H1 (cell line): Measurements from ENCODE around the gene RABGGTA. TPM values are rescaled to one million over a fixed set of nuclear protein-coding genes. Genes with fewer than 3 reads are reported as not detected.

ENCODE experiments used
- CTCF ChIA-PET: fragments of 300-600 bp; sonication (Branson Sonifier 250); formaldehyde crosslinking; loops from one replicate; lab custom pipeline; 2021; ENCODE audit not compliant: partially characterized antibody; lab: Charles Lee
- POLR2A ChIA-PET: fragments of 300-600 bp; sonication (Branson Sonifier 250); formaldehyde crosslinking; loops from one replicate; lab custom pipeline; 2021; ENCODE audit warnings: inconsistent platforms; ENCODE audit not compliant: partially characterized antibody; lab: Charles Lee
- DNase-seq, 2 experiments: peaks; one replicate each; pipeline versions ENCODE4 v3.0.0 to v3.0.0-alpha.2; 2010 to 2022; ENCODE audit warnings: low spot score in 2 of 2, low read depth in 1 of 2, mixed read lengths in 1 of 2
- FAIRE-seq: peaks from 2 replicates; lab custom pipeline; 2011; peaks lifted over from hg19 to GRCh38; lab: Jason Lieb, UNC
- H2AFZ ChIP-seq: 2 replicates; pipeline ENCODE4 v1.8.1; 2012; ENCODE audit warnings: low read length, inconsistent platforms
- H2AK5ac ChIP-seq: 2 replicates; pipeline ENCODE4 v1.6.1; 2013; ENCODE audit warnings: low read depth, low read length
- H2BK120ac ChIP-seq: replicated peaks from 2 replicates; pipeline ENCODE3; 2013; ENCODE audit warnings: low read depth, low read length, inconsistent platforms
- H2BK12ac ChIP-seq: 2 replicates; pipeline ENCODE4 v1.6.1; 2013; ENCODE audit warnings: low read depth, low read length
- H2BK15ac ChIP-seq: 2 replicates; pipeline ENCODE4 v1.6.1; 2013; ENCODE audit warnings: low read length
- H2BK20ac ChIP-seq: 2 replicates; pipeline ENCODE4 v1.6.1; 2013; ENCODE audit warnings: low read length
- H2BK5ac ChIP-seq: 2 replicates; pipeline ENCODE4 v1.6.1; 2013; ENCODE audit warnings: low read depth, low read length
- H3K14ac ChIP-seq: 2 replicates; pipeline ENCODE4 v1.6.1; 2013; ENCODE audit warnings: inconsistent platforms; ENCODE audit not compliant: insufficient read length
- H3K18ac ChIP-seq: 2 replicates; pipeline ENCODE4 v1.6.1; 2013; ENCODE audit warnings: low read length; ENCODE audit errors: extremely low read depth
- H3K23ac ChIP-seq: 2 replicates; pipeline ENCODE4 v1.6.1; 2013; ENCODE audit warnings: inconsistent platforms; ENCODE audit not compliant: insufficient read length
- H3K23me2 ChIP-seq: 2 replicates; pipeline ENCODE4 v1.6.1; 2013; ENCODE audit warnings: low read depth, low read length
- H3K27ac ChIP-seq: 2 replicates; pipeline ENCODE4 v1.6.1; 2011; ENCODE audit warnings: low read depth, low read length, inconsistent platforms
- H3K27me3 ChIP-seq, 4 experiments: replicated peaks in 1 of 4; 1 replicate in 1 of 4; 2 replicates in 3 of 4; pipeline versions ENCODE4 v1.6.1 to v1.8.1; 2011 to 2013; ENCODE audit warnings: low read length in 3 of 4, mild to moderate bottlenecking in 3 of 4, inconsistent platforms in 2 of 4, mixed read lengths in 2 of 4, moderate library complexity in 1 of 4; ENCODE audit not compliant: control insufficient read depth in 3 of 4, insufficient read depth in 3 of 4; ENCODE audit errors: extremely low read depth in 1 of 4
- H3K36me3 ChIP-seq, 4 experiments: 2 replicates each; pipeline versions ENCODE4 v1.6.1 to v1.8.1; 2011 to 2013; ENCODE audit warnings: mild to moderate bottlenecking in 4 of 4, low read length in 3 of 4, moderate library complexity in 2 of 4, control low read depth in 1 of 4, inconsistent platforms in 1 of 4; ENCODE audit not compliant: insufficient read depth in 4 of 4, control insufficient read depth in 2 of 4
- H3K4ac ChIP-seq: replicated peaks from 2 replicates; pipeline ENCODE3; 2013; ENCODE audit warnings: low read length, low read depth, mixed read lengths, inconsistent platforms; ENCODE audit not compliant: insufficient read length
- H3K4me1 ChIP-seq, 4 experiments: replicated peaks in 1 of 4; 1 replicate in 1 of 4; 2 replicates in 3 of 4; pipeline versions ENCODE4 v1.6.1 to v1.8.1; 2011 to 2013; ENCODE audit warnings: low read length in 3 of 4, inconsistent platforms in 2 of 4, mixed read lengths in 1 of 4; ENCODE audit not compliant: insufficient read depth in 4 of 4, control insufficient read depth in 3 of 4
- H3K4me2 ChIP-seq, 2 experiments: 2 replicates each; pipeline versions ENCODE4 v1.6.1 to v1.8.1; 2011 to 2013; ENCODE audit warnings: low read depth in 2 of 2, low read length in 2 of 2, control low read depth in 1 of 2, inconsistent platforms in 1 of 2, mild to moderate bottlenecking in 1 of 2; ENCODE audit not compliant: insufficient read depth in 1 of 2
- H3K4me3 ChIP-seq, 4 experiments: fragments of 200-600, 300-600 bp in 1 of 4; sonication (generic), shearing (Covaris generic), sonication (Bioruptor Twin) in 1 of 4; 2 replicates each; pipeline versions ENCODE4 v1.5.1 to v1.8.1; 2011 to 2016; ENCODE audit warnings: low read length in 4 of 4, low read depth in 3 of 4, control low read depth in 2 of 4, inconsistent platforms in 2 of 4, mild to moderate bottlenecking in 2 of 4, mixed read lengths in 1 of 4, moderate library complexity in 1 of 4; ENCODE audit not compliant: insufficient read depth in 2 of 4; ENCODE audit errors: extremely low read depth in 1 of 4
- H3K56ac ChIP-seq: replicated peaks from 2 replicates; pipeline ENCODE3; 2013; ENCODE audit warnings: low read depth, mild to moderate bottlenecking, mixed read lengths, low read length, inconsistent platforms; ENCODE audit not compliant: insufficient read length
- H3K79me1 ChIP-seq: 2 replicates; pipeline ENCODE4 v1.6.1; 2013; ENCODE audit warnings: low read depth, low read length, control low read depth
- H3K79me2 ChIP-seq, 2 experiments: 2 replicates each; pipeline versions ENCODE4 v1.6.1 to v1.8.1; 2012 to 2013; ENCODE audit warnings: low read length in 2 of 2, mild to moderate bottlenecking in 2 of 2, inconsistent platforms in 1 of 2; ENCODE audit not compliant: insufficient read depth in 2 of 2, control insufficient read depth in 1 of 2
- H3K9ac ChIP-seq, 4 experiments: replicated peaks in 1 of 4; 1 replicate in 1 of 4; 2 replicates in 3 of 4; pipeline versions ENCODE4 v1.6.1 to v1.8.1; 2011 to 2013; ENCODE audit warnings: low read depth in 3 of 4, low read length in 3 of 4, control low read depth in 2 of 4, mild to moderate bottlenecking in 2 of 4, moderate library complexity in 2 of 4, inconsistent platforms in 1 of 4; ENCODE audit errors: extremely low read depth in 1 of 4
- H3K9me3 ChIP-seq, 2 experiments: 2 replicates each; pipeline versions ENCODE4 v1.6.1 to v1.8.1; 2012 to 2013; ENCODE audit warnings: mild to moderate bottlenecking in 2 of 2, moderate library complexity in 2 of 2, control low read depth in 1 of 2, inconsistent platforms in 1 of 2, low read depth in 1 of 2, low read length in 1 of 2, mixed read lengths in 1 of 2; ENCODE audit not compliant: insufficient read depth in 2 of 2
- H4K20me1 ChIP-seq, 2 experiments: replicated peaks in 1 of 2; 2 replicates each; pipeline versions ENCODE3 to v1.8.1; 2011 to 2013; ENCODE audit warnings: inconsistent platforms in 2 of 2, low read length in 2 of 2, mild to moderate bottlenecking in 1 of 2; ENCODE audit not compliant: insufficient read depth in 2 of 2, control insufficient read depth in 1 of 2
- H4K5ac ChIP-seq: 2 replicates; pipeline ENCODE4 v1.6.1; 2013; ENCODE audit warnings: low read length, low read depth, mixed read lengths, inconsistent platforms; ENCODE audit not compliant: insufficient read length
- H4K8ac ChIP-seq: 2 replicates; pipeline ENCODE4 v1.8.0; 2013; ENCODE audit warnings: mild to moderate bottlenecking, moderate library complexity, low read length, inconsistent platforms; ENCODE audit not compliant: insufficient read depth; ENCODE audit errors: extremely low read depth
- H4K91ac ChIP-seq: replicated peaks from 2 replicates; pipeline ENCODE3; 2013; ENCODE audit warnings: low read length, mixed read lengths, inconsistent platforms; ENCODE audit not compliant: insufficient read length
- CTBP2 ChIP-seq: IDR thresholded peaks from 2 replicates; pipeline ENCODE4 v1.7.0; 2011; ENCODE audit warnings: borderline replicate concordance, mild to moderate bottlenecking, moderate library complexity, mixed read lengths, low read length; ENCODE audit not compliant: insufficient read depth, insufficient read length
- EGR1 ChIP-seq: IDR thresholded peaks from 2 replicates; pipeline ENCODE4 v1.6.1; 2011; ENCODE audit warnings: low read depth, low read length, borderline replicate concordance
- EP300 ChIP-seq, 2 experiments: IDR thresholded peaks; 1 replicate in 1 of 2; 2 replicates in 1 of 2; pipeline ENCODE4 v1.6.1; 2011 to 2012; ENCODE audit warnings: low read depth in 2 of 2, low read length in 2 of 2, mild to moderate bottlenecking in 2 of 2, borderline replicate concordance in 1 of 2, inconsistent platforms in 1 of 2, moderate library complexity in 1 of 2
- HDAC2 ChIP-seq, 2 experiments: fragments of 300-600 bp in 1 of 2; sonication (generic) in 1 of 2; IDR thresholded peaks; 2 replicates each; pipeline ENCODE4 v1.6.1; 2011 to 2012; ENCODE audit warnings: low read depth in 2 of 2, low read length in 2 of 2, mild to moderate bottlenecking in 2 of 2, moderate library complexity in 2 of 2, borderline replicate concordance in 1 of 2, inconsistent platforms in 1 of 2
- HDAC6 ChIP-seq: IDR thresholded peaks from one replicate; pipeline ENCODE4 v1.7.1; 2012; ENCODE audit warnings: low read depth, mild to moderate bottlenecking, inconsistent platforms, low read length, moderate library complexity
- KDM1A ChIP-seq: fragments of 200-600, 300-600 bp; sonication (generic); IDR thresholded peaks from 2 replicates; pipeline ENCODE4 v1.7.1; 2016; ENCODE audit warnings: mild to moderate bottlenecking, low read length, borderline replicate concordance
- KDM5A ChIP-seq: fragments of 200-600 bp; IDR thresholded peaks from 2 replicates; pipeline ENCODE4 v1.7.1; 2012; ENCODE audit warnings: mild to moderate bottlenecking, low read length, inconsistent platforms, mixed read lengths
- POLR2A ChIP-seq, 2 experiments: IDR thresholded peaks; 1 replicate in 1 of 2; 2 replicates in 1 of 2; pipeline ENCODE4 v1.6.1; 2011; ENCODE audit warnings: low read depth in 2 of 2, low read length in 2 of 2, mild to moderate bottlenecking in 2 of 2; ENCODE audit errors: control extremely low read depth in 1 of 2
- RFX5 ChIP-seq: IDR thresholded peaks from 2 replicates; pipeline ENCODE4 v1.6.1; 2011; ENCODE audit warnings: low read depth, low read length, improper control_type of control experiment, borderline replicate concordance
- SIN3A ChIP-seq, 2 experiments: IDR thresholded peaks in 1 of 2; conservative IDR thresholded peaks in 1 of 2; 2 replicates each; pipeline ENCODE4 v1.6.1; 2011 to 2012; ENCODE audit warnings: low read length in 2 of 2, improper control_type of control experiment in 1 of 2, low read depth in 1 of 2, mild to moderate bottlenecking in 1 of 2
- SIX5 ChIP-seq: IDR thresholded peaks from 2 replicates; pipeline ENCODE4 v1.6.1; 2011; ENCODE audit warnings: mild to moderate bottlenecking, low read depth, low read length
- WGBS, 2 experiments: shearing (Covaris generic) in 1 of 2; methylation state at CpG; one replicate each; pipeline versions ENCODE4 v1.1.6 to v1.1.7; 2013 to 2015; ENCODE audit warnings: low lambda C conversion rate in 2 of 2, mixed read lengths in 2 of 2, inconsistent platforms in 1 of 2, low coverage in 1 of 2, missing lambda C conversion rate in 1 of 2; ENCODE audit not compliant: insufficient replicate concordance in 2 of 2, insufficient coverage in 1 of 2, insufficient read length in 1 of 2; ENCODE audit errors: extremely low coverage in 1 of 2, missing lambda C conversion rate in 1 of 2; 5-methylcytosine and 5-hydroxymethylcytosine counted together
- polyA plus RNA-seq, 7 experiments: library from polyadenylated mRNA; depleted of rRNA in 3 of 7; stranded (reverse) in 5 of 7; unstranded in 2 of 7; fragments of >200 nt in 5 of 7; fragments of 200-250 nt in 2 of 7; gene quantifications; 1 replicate in 5 of 7; 2 replicates in 1 of 7; 4 replicates in 1 of 7; pipeline versions ENCODE4 v1.2.1 to v1.2.3, GENCODE V29; 2011 to 2013; ENCODE audit warnings: missing spikeins in 2 of 7, mixed read lengths in 2 of 7
- total RNA-seq: library from RNA; stranded (reverse); fragmentation: NEBNext Ultra II Directional; extraction: Animal tissue kit (Norgen Biotek cat#: 25700); gene quantifications from 2 replicates; pipeline ENCODE4 v1.2.1, GENCODE V29; 2021

RABGGTA gene
- total and polyA plus RNA-seq, 2 of the 8 experiments (the other 6 are each of a cell fraction or from before 2014, with no cell fraction given) = 16.0 to 49.8 TPM

GRCh38 chr14:24315243-24315806, 43.9 kb upstream of the RABGGTA start:
- Histone ChIP-seq H2BK15ac (no peak overlapping the region), H3K4me3 (no peak overlapping the region), H4K91ac (no peak overlapping the region), H2BK12ac (no peak overlapping the region), H3K14ac (no peak overlapping the region), H2AFZ (no peak overlapping the region), H2BK120ac (no peak overlapping the region), H3K18ac (no peak overlapping the region), H3K4ac (no peak overlapping the region), H4K8ac (no peak overlapping the region; the same call in 1 of the 2 replicates), H3K27me3 (peaks cover 0 to 40% (median 30%) of the 10 kb centered on the region in 4 experiments; a peak in 6 of 7 replicates), H2BK20ac (no peak overlapping the region), H3K27ac (no peak overlapping the region), H3K4me2 (no peak overlapping the region), H4K20me1 (peaks cover 0 to 2% of the 10 kb centered on the region in 2 experiments), H3K9me3 (no peaks in the 10 kb centered on the region; a peak in 1 of 4 replicates), H3K79me1 (no peaks in the 10 kb centered on the region), H3K4me1 (no peaks in the 10 kb centered on the region; a peak in 2 of 7 replicates), H3K23ac (no peak overlapping the region), H3K23me2 (no peaks in the 10 kb centered on the region), H3K79me2 (no peaks in the 10 kb centered on the region), H4K5ac (no peak overlapping the region), H3K9ac (no peak overlapping the region), H2AK5ac (peak overlapping the region; percentile 17; the same call in 1 of the 2 replicates), H2BK5ac (no peak overlapping the region), H3K56ac (no peak overlapping the region), H3K36me3 (peaks cover 0 to 10% (median 0%) of the 10 kb centered on the region in 4 experiments; a peak in 2 of 8 replicates)
- DNase-seq (no peak), FAIRE-seq (no peak)
- TF ChIP-seq SIN3A (conservative IDR thresholded peaks at IDR 0.05 in 1 of 2, IDR thresholded peaks at IDR 0.05 in 1 of 2; ENCODE audit: low read depth in 1 of 2, low read length in 2 of 2) = no peak
- TF ChIP-seq EP300 (IDR thresholded peaks at IDR 0.05; ENCODE audit: borderline replicate concordance in 1 of 2, low read depth in 2 of 2, low read length in 2 of 2) = no peak
- no peak for TF ChIP-seq KDM5A
- TF ChIP-seq HDAC6 = no peak
- TF ChIP-seq EGR1 = no peak
- TF ChIP-seq SIX5 = no peak
- TF ChIP-seq HDAC2 (IDR thresholded peaks at IDR 0.05; ENCODE audit: borderline replicate concordance in 1 of 2, low read depth in 2 of 2, low read length in 2 of 2) = no peak
- TF ChIP-seq POLR2A (IDR thresholded peaks at IDR 0.05; ENCODE audit: control extremely low read depth in 1 of 2, low read depth in 2 of 2, low read length in 2 of 2) = no peak
- TF ChIP-seq KDM1A = no peak
- no peak for TF ChIP-seq CTBP2
- TF ChIP-seq RFX5 = no peak
- 93% methylated on average over 10 of the region's 10 CpGs; no CpG with 5 or more reads in 1 of the 2 experiments for WGBS, 2 experiments
- CTCF ChIA-PET = interaction anchor here (0.6 to 27.8 kb wide), 11 partner anchors 8 to 140 kb away, joined by 3 to 664 read pairs (median 5); partner anchors contain the start of genes ADCY4, CBLN3, CIDEB and DHRS1
- POLR2A ChIA-PET = interaction anchor here (1.4 to 1.9 kb wide), 5 partner anchors 15 to 116 kb away, joined by 3 to 5 read pairs (median 4); partner anchors contain the start of genes DHRS1 and NOP9
